HG03442 (cell line): Measurements from ENCODE around the gene KCNC2.

Experiments
- ATAC-seq: cut with Tn5 transposase; IDR thresholded peaks from one replicate; pipeline ENCODE4 v1.9.1; 2021; ENCODE audit warnings: mild to moderate bottlenecking, moderate library complexity; ENCODE audit not compliant: unreplicated experiment

KCNC2 gene

GRCh38 chr12:75065482-75065881 is 144.2 kb downstream of the KCNC2 start:
- no peak for ATAC-seq

- no peak for ATAC-seq
Measured at GRCh38 chr12:75062691-75063090, 146.9 kb downstream of the KCNC2 start.

- ATAC-seq: no peak
Measured at GRCh38 chr12:75058228-75058627, 151.4 kb downstream of the KCNC2 start.

GRCh38 chr12:75048767-75049166 is 160.9 kb downstream of the KCNC2 start:
- no peak for ATAC-seq

GRCh38 chr12:75047885-75048525 is 161.6 kb downstream of the KCNC2 start:
- no peak for ATAC-seq

DNA sequence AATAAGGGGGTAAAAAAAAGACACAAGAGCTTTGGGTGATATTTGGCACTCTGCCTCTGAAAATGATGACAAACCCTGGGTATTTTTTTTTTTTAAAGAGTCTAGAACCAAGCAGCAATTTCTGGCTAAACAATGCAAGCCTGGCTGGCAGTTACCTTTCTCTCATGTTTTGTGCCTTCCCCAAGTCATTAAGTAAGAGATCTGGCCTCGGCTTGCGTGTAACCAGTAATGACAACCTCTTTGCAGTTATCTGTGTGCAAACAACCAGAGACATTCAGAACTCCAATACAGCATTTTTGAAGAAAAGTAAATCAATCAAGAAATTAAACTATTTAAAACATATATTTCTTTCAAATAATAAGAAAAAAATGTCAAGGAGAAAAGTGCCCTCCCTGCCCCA is 167.5 kb downstream of the KCNC2 start:
- no peak for ATAC-seq

DNA sequence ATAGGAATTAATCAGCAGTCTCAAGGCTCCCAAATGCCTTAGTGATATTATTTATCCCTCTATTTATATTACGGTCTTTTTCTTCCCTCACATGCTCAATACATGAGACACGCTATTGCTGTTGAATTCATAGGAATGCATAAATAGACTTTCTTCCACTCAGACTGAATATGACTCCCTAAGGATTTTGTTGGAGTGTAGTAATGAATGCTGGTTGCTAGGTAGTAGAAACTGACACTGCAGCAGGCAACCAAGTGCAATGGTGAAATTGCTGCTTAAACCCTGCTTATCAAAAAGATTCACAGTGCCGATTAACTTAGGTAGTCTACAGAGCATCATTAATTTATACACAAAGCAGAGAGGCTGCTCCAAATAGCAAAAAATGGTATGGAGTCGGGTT is 168.2 kb downstream of the KCNC2 start:
- ATAC-seq: no peak

- ATAC-seq: no peak
Measured at GRCh38 chr12:75020068-75020557, 189.5 kb downstream of the KCNC2 start.

- ATAC-seq: no peak
Measured at GRCh38 chr12:75011120-75011519, 198.5 kb downstream of the KCNC2 start.

DNA sequence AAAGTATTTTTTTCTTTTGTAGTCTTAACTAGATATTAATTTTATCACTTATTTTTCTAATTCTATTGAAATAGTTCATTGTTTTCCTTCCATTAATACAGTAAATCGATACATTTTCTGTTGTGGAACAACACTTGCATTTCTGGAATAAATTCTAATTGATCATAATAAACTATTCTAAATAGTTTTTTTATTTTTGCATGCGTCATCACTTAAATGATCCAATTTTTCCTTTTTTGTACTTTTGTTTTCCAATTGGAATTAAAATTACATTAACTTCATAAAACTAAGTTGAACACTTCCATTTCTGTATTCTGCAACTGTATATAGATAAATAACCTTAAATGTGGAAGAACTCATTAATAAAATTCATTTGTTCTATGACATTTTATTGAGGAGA is 202.5 kb downstream of the KCNC2 start:
- no peak for ATAC-seq

DNA sequence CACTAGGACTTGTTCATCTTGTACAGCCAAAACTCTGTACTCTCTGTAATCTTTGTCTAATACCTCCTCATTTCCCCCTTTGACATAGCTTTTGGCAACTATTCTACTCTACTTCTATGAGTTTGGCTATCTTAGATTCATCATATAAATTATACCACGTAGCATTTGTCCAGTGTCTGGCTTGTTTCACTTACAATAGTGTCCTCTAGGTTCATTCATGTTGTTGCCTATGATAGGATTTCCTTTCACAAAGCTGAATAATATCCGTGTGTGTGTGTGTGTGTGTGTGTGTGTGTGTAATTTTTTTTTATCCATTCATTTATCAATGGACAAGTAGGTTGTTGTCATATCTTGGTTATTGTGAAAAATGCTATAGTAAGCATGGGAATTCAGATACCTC is 209.5 kb downstream of the KCNC2 start:
- no peak for ATAC-seq

DNA sequence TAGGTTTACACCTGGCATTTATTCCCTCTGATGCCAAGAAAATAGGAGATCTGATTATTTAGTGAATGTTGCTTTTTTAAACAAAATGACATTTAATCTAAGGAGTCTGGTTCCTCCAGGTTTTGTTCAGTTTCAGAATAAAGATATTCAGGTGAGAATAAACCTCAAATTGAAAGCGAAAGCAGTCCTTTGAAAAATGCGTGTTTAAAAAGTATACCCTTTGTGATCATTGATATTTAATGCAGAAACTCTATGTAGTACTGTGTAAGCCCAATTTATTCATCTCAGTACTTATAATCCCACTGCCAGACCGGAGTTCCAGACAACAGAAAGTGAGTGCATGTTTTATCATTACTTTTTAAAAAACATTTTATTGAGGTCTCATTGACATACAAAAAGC is 210.2 kb downstream of the KCNC2 start:
- ATAC-seq: no peak
